ENCODE measurements around the gene AFG3L2. TPM values are rescaled to one million over a fixed set of nuclear protein-coding genes. Genes with fewer than 3 reads are reported as not detected.

Gene AFG3L2
- total and polyA plus RNA-seq, 2 of the 13 experiments (the other 11 are each of a cell fraction or from before 2014, with no cell fraction given): 28.6 to 86.9 TPM

- in situ Hi-C loops (cut with HindIII; ENCODE audit: extremely low pct_ligation_motif_present, low pct_unique_long_range_greater_than_20kb) (loop anchor here (25.0 kb wide), 1 partner anchor 549 kb away; the partner anchor contains the start of gene SEH1L), intact Hi-C loops (cut with micrococcal nuclease; ENCODE audit: unreplicated experiment) (no loop called here)
- no peak for TF ChIP-seq SOX6 (IDR thresholded peaks at IDR 0.05)
- no peak for TF ChIP-seq SOX6 (CRISPR knock-in tag; IDR thresholded peaks at IDR 0.05)
- TF ChIP-seq CEBPB (IDR thresholded peaks at IDR 0.05; ENCODE audit: borderline replicate concordance, low read depth, low read length): no peak
- no peak for TF ChIP-seq ZHX2 (IDR thresholded peaks at IDR 0.05; ENCODE audit: low read depth)
- no peak for TF ChIP-seq ZHX2 (CRISPR knock-in tag; IDR thresholded peaks at IDR 0.05; ENCODE audit: borderline replicate concordance)
- TF ChIP-seq BCL6 (CRISPR knock-in tag; IDR thresholded peaks at IDR 0.05): no peak
- no peak for TF ChIP-seq CHCHD3 (CRISPR knock-in tag; IDR thresholded peaks at IDR 0.05)
- no peak for TF ChIP-seq ZNF383 (CRISPR knock-in tag; IDR thresholded peaks at IDR 0.05; ENCODE audit: borderline replicate concordance)
- no peak for TF ChIP-seq ZNF782 (CRISPR knock-in tag; IDR thresholded peaks at IDR 0.05; ENCODE audit: borderline replicate concordance)
- peak; percentile 76 for TF ChIP-seq MAFF (IDR thresholded peaks at IDR 0.05; ENCODE audit: low read depth, low read length)
- TF ChIP-seq MAFK (conservative IDR thresholded peaks at IDR 0.05 in 1 of 2, IDR thresholded peaks at IDR 0.05 in 1 of 2; ENCODE audit: low read length in 2 of 2): peak; percentile 72 to 85
- TF ChIP-seq NAIF1 (CRISPR knock-in tag; IDR thresholded peaks at IDR 0.05; ENCODE audit: borderline replicate concordance): no peak
- no peak for TF ChIP-seq FOXM1 (CRISPR knock-in tag; IDR thresholded peaks at IDR 0.05)
- Histone ChIP-seq H3K27ac (ENCODE audit: extremely low read length, insufficient read depth, low read length) (no peak overlapping the region), H3K4me1 (ENCODE audit: insufficient read depth, low read length) (peaks cover 23% of the 10 kb centered on the region), H3K4me2 (ENCODE audit: low read depth, low read length) (no peak overlapping the region), H3K36me3 (replicated peaks in 1 of 2; ENCODE audit: control insufficient read depth in 1 of 2, insufficient read depth in 2 of 2, low read length in 2 of 2) (no peaks in the 10 kb centered on the region), H3K9me3 (ENCODE audit: low read length) (no peaks in the 10 kb centered on the region), H3K27me3 (ENCODE audit: control insufficient read depth in 1 of 2, insufficient read depth in 2 of 2, low read length in 2 of 2) (no peaks in the 10 kb centered on the region), H3K4me3 (replicated peaks in 1 of 3; ENCODE audit: insufficient read depth in 1 of 3, low read depth in 2 of 3, low read length in 3 of 3) (no peak overlapping the region), H4K20me1 (ENCODE audit: insufficient read depth, low read length) (no peaks in the 10 kb centered on the region), H3K9ac (ENCODE audit: insufficient read depth, low read depth, low read length) (no peak overlapping the region), H3K79me2 (ENCODE audit: insufficient read depth, low read length) (no peaks in the 10 kb centered on the region), H2AFZ (ENCODE audit: low read length) (no peak overlapping the region)
- ChIA-PET POLR2A (no interaction called here), CTCF (ENCODE audit: low intra/inter-chr PET ratio, low total read pairs) (no interaction called here)
- ATAC-seq (no peak), FAIRE-seq (no peak), DNase-seq (ENCODE audit: low spot score) (no peak)
- BruUV-seq (replicated peaks): no TSS peak
- WGBS (ENCODE audit: low lambda C conversion rate): 63% methylated on average over 3 of the region's 3 CpGs
Observed at GRCh38 chr18:12388442-12388841, 11.4 kb upstream of the AFG3L2 start.

Data from HepG2 (cell line).